Lower lobe of right lung (tissue), 2 donors: ENCODE data around the gene VIPAS39. TPM values are rescaled to one million over a fixed set of nuclear protein-coding genes. Genes with fewer than 3 reads are reported as not detected.

Experiments used
- ATAC-seq, 2 donors: fragments of 200-7000 bp; cut with Tn5 transposase; one replicate each; pipeline ENCODE4 v1.9.1; 2020 to 2022; ENCODE audit warnings: mild to moderate bottlenecking in 2 of 2, moderate library complexity in 2 of 2
- DNase-seq: peaks from one replicate; pipeline ENCODE4 v3.0.0-alpha.2; 2020
- H3K27ac ChIP-seq: fragments of 200-600 bp; one replicate; pipeline ENCODE4 v1.8.0; 2022
- H3K27me3 ChIP-seq: fragments of 200-600 bp; one replicate; pipeline ENCODE4 v1.8.0; 2022; ENCODE audit warnings: low read depth
- H3K36me3 ChIP-seq: fragments of 200-600 bp; one replicate; pipeline ENCODE4 v1.8.0; 2022; ENCODE audit warnings: mild to moderate bottlenecking
- H3K4me1 ChIP-seq: fragments of 200-600 bp; one replicate; pipeline ENCODE4 v1.8.0; 2022
- H3K4me3 ChIP-seq: fragments of 200-600 bp; one replicate; pipeline ENCODE4 v1.8.0; 2022; ENCODE audit warnings: mild to moderate bottlenecking
- H3K9me3 ChIP-seq: fragments of 200-600 bp; one replicate; pipeline ENCODE4 v1.8.0; 2022
- intact Hi-C: fragments of 100-400 bp; cut with DNase I; formaldehyde crosslinking; loops from one replicate; pipeline ENCODE4 v1.11.0; 2022
- total RNA-seq: library from RNA; stranded (reverse); fragmentation: NEBNext Ultra II Directional; extraction: Animal tissue kit (Norgen Biotek cat#: 25700); gene quantifications from one replicate; pipeline ENCODE4 v1.2.1, GENCODE V29; 2021
- TF ChIP-seq, protein P1 (sequence below): fragments of 200-600 bp; IDR thresholded peaks from one replicate; pipeline ENCODE4 v1.8.0; 2022; ENCODE audit warnings: antibody characterized with exemption, mild to moderate bottlenecking
- donor health status: DM: no; HTN: yes; CAD: no; lungs with severe emphysema.

Gene VIPAS39
- total RNA-seq, 1 donor from 2014 or later, result 18.4 TPM

GRCh38 chr14:77488558-77488957 is 31.2 kb upstream of the VIPAS39 start:
- Histone ChIP-seq H3K4me1 (no peaks in the 10 kb centered on the region), H3K4me3 (no peak overlapping the region), H3K27me3 (no peaks in the 10 kb centered on the region), H3K9me3 (no peaks in the 10 kb centered on the region), H3K27ac (no peak overlapping the region), H3K36me3 (no peaks in the 10 kb centered on the region)
- intact Hi-C loops, result no loop called here
- DNase-seq (no peak), ATAC-seq (no peak)
- TF ChIP-seq, protein P1, sequence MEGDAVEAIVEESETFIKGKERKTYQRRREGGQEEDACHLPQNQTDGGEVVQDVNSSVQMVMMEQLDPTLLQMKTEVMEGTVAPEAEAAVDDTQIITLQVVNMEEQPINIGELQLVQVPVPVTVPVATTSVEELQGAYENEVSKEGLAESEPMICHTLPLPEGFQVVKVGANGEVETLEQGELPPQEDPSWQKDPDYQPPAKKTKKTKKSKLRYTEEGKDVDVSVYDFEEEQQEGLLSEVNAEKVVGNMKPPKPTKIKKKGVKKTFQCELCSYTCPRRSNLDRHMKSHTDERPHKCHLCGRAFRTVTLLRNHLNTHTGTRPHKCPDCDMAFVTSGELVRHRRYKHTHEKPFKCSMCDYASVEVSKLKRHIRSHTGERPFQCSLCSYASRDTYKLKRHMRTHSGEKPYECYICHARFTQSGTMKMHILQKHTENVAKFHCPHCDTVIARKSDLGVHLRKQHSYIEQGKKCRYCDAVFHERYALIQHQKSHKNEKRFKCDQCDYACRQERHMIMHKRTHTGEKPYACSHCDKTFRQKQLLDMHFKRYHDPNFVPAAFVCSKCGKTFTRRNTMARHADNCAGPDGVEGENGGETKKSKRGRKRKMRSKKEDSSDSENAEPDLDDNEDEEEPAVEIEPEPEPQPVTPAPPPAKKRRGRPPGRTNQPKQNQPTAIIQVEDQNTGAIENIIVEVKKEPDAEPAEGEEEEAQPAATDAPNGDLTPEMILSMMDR, result no peak

DNA sequence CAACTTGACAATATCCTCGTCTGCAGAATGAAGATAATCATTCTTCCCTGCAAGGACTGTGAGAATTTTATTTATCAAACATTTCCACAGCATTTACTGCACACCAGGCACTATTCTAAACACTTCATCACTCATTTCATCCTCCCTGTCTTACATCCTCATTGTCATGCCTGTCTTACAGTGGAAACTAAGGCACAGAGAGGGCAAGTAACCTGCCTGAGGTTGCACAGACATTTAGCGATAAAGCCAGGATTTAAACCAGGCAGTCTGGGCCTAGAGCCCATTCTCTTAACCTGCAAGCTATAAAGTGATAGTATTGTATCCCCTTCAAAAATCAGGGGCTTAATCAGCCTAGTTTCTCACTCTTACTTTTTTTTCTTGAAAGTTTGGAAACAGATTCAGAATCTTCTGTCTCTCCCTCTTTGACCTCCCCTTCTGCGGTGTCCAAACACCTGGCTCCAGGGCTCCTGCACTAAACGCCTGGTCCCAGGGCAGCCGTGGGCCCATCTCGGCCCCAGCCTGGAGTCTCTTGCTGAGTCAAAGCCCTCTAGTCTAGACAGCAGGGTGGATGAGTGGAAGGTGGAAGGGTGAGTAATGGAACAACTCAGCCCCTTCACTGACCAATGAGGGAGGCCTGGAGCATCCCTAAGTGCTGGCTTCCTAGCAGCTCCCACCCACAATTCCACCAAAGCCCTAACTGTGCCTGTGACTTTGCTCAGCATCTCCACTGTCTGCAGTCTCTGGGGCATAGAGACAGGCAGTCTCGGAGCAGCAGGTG is 28.7 kb upstream of the VIPAS39 start:
- H3K36me3 ChIP-seq, result no peaks in the 10 kb centered on the region
- H3K27me3 ChIP-seq, result no peaks in the 10 kb centered on the region
- DNase-seq (no peak), ATAC-seq (no peak)
- no peak overlapping the region for H3K27ac ChIP-seq
- no peak overlapping the region for H3K4me3 ChIP-seq
- intact Hi-C loops, result no loop called here
- no peaks in the 10 kb centered on the region for H3K4me1 ChIP-seq
- TF ChIP-seq, protein P1, result no peak
- H3K9me3 ChIP-seq, result no peaks in the 10 kb centered on the region

- intact Hi-C loops, result no loop called here
- no peaks in the 10 kb centered on the region for H3K9me3 ChIP-seq
- DNase-seq (no peak), ATAC-seq (peak in 1 of 2 donors; percentile 21)
- H3K27ac ChIP-seq, result no peak overlapping the region
- H3K27me3 ChIP-seq, result no peaks in the 10 kb centered on the region
- no peaks in the 10 kb centered on the region for H3K4me1 ChIP-seq
- H3K36me3 ChIP-seq, result no peaks in the 10 kb centered on the region
- no peak overlapping the region for H3K4me3 ChIP-seq
- TF ChIP-seq, protein P1, result no peak
Measured at GRCh38 chr14:77485256-77485655, 27.9 kb upstream of the VIPAS39 start.

DNA sequence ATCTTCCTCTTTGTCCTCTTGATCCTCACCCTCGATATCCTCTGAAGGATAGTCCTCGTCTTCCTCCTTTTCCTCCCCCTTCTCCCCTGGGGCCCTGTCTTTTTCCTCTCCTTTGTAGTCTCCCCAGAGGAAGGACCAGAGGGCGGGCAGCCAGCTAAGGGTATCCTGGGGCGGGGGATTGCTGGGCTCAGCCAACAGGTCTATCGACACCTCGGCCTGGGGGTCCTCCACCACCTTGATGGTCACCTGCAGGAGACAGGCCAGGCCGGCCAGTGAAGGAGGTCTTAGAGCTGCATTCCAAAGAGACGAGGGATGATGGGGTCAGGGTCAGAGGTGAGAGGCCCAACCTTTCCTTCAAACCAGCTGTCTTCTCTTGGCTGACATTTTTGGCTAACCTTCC is 25.0 kb upstream of the VIPAS39 start:
- Histone ChIP-seq H3K9me3 (no peaks in the 10 kb centered on the region), H3K4me3 (no peak overlapping the region), H3K27ac (no peak overlapping the region), H3K36me3 (no peaks in the 10 kb centered on the region), H3K4me1 (no peaks in the 10 kb centered on the region), H3K27me3 (no peaks in the 10 kb centered on the region)
- DNase-seq, result no peak
- intact Hi-C loops, result no loop called here
- TF ChIP-seq, protein P1, result no peak
- ATAC-seq, result no peak

DNA sequence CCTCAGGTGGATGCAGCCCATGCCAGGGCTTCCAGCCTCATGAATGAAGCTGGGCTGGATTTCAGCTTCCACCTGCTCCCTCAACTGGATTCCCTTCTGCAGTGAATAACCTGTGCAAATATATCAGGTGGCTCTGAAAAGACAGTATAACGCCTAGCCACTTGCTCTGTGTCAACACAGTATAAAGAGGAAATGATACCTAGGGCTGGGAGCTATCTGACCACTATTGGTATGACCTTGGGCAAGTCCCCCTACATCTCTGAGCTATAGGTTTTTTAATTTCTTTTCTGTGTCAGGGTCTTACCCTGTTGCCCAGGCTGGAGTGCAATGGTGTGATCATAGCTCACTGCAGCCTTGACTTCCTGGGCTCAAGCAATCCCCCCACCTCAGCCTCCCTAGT is 21.4 kb upstream of the VIPAS39 start:
- Histone ChIP-seq H3K27me3 (no peaks in the 10 kb centered on the region), H3K9me3 (no peaks in the 10 kb centered on the region), H3K27ac (no peak overlapping the region), H3K4me3 (no peak overlapping the region), H3K36me3 (no peaks in the 10 kb centered on the region), H3K4me1 (no peaks in the 10 kb centered on the region)
- intact Hi-C loops, result no loop called here
- TF ChIP-seq, protein P1, result no peak
- DNase-seq (no peak), ATAC-seq (no peak)
